Suprapubic skin (tissue), 3 donors: Measurements from ENCODE around the gene SLC4A9.

Experiments
- POLR2A ChIP-seq, 2 donors: fragments of 450-650 bp; IDR thresholded peaks; one replicate each; pipeline ENCODE4 v1.6.1; 2017; ENCODE audit warnings: antibody characterized with exemption in 2 of 2, mild to moderate bottlenecking in 2 of 2, moderate library complexity in 2 of 2
- TF ChIP-seq, protein P1 (sequence below), 2 donors: fragments of 200-600 bp in 1 of 2; fragments of 450-650 bp in 1 of 2; sonication (generic) in 1 of 2; IDR thresholded peaks; one replicate each; pipeline ENCODE4 v1.5.1; 2016 to 2019; ENCODE audit warnings: antibody characterized with exemption in 2 of 2, mild to moderate bottlenecking in 1 of 2, moderate library complexity in 1 of 2

DNA sequence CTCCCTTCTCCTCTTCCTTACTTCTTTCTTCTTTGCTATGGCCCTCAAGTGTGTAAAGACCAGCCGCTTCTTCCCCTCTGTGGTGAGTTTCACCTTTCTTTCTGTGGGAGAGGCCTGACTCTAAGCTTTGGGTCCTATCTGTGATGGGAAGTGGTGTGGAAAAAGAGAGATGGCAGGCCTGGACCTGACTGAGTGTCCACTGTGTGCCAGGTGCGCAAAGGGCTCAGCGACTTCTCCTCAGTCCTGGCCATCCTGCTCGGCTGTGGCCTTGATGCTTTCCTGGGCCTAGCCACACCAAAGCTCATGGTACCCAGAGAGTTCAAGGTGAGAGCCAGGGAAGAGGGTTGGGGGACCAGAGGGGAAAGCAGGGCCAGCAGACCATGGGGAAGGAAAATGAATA is 5.9 kb downstream of the SLC4A9 start:
- TF ChIP-seq, protein P1, sequence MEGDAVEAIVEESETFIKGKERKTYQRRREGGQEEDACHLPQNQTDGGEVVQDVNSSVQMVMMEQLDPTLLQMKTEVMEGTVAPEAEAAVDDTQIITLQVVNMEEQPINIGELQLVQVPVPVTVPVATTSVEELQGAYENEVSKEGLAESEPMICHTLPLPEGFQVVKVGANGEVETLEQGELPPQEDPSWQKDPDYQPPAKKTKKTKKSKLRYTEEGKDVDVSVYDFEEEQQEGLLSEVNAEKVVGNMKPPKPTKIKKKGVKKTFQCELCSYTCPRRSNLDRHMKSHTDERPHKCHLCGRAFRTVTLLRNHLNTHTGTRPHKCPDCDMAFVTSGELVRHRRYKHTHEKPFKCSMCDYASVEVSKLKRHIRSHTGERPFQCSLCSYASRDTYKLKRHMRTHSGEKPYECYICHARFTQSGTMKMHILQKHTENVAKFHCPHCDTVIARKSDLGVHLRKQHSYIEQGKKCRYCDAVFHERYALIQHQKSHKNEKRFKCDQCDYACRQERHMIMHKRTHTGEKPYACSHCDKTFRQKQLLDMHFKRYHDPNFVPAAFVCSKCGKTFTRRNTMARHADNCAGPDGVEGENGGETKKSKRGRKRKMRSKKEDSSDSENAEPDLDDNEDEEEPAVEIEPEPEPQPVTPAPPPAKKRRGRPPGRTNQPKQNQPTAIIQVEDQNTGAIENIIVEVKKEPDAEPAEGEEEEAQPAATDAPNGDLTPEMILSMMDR (IDR thresholded peaks at IDR 0.05): no peak
- no peak for TF ChIP-seq POLR2A (IDR thresholded peaks at IDR 0.05)
